Measurements from ENCODE around the gene METTL24.

DNA sequence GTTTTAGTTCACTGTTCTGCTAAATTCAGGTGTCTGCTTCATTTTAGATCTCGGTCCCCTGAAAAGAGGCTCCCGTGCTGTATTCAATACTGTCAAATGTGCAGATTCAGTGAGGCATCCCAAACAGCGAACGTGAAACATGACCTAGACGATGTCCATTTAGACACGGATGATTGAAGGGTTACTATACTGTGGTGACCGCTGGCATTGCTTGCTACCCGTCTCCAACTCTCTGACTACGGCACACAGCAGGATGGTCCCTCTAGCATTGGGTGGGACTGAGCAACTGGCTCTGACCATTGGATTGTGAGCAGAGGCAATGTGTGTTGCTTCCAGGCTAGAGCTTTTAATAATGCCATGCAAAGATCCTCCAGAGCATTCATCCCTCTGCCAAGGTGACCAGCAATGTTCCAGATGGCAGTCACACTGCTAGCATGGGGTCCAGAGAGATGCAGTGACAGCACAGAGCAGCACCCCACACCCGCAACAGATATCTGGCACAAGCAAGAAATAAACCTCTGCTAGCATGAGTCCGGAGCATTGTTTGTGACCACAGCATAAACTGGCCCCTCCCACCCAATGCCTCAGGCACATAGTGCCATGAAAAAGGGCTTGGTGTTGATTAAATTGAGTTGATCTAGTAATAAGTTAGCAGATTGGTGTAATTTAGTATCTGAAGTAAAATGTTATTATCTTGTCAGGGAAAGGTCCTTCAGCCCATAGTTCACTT, 9.0 kb downstream of the METTL24 start:
- TF ChIP-seq, protein P1, sequence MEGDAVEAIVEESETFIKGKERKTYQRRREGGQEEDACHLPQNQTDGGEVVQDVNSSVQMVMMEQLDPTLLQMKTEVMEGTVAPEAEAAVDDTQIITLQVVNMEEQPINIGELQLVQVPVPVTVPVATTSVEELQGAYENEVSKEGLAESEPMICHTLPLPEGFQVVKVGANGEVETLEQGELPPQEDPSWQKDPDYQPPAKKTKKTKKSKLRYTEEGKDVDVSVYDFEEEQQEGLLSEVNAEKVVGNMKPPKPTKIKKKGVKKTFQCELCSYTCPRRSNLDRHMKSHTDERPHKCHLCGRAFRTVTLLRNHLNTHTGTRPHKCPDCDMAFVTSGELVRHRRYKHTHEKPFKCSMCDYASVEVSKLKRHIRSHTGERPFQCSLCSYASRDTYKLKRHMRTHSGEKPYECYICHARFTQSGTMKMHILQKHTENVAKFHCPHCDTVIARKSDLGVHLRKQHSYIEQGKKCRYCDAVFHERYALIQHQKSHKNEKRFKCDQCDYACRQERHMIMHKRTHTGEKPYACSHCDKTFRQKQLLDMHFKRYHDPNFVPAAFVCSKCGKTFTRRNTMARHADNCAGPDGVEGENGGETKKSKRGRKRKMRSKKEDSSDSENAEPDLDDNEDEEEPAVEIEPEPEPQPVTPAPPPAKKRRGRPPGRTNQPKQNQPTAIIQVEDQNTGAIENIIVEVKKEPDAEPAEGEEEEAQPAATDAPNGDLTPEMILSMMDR (IDR thresholded peaks at IDR 0.05; ENCODE audit: low read depth, low read length, missing input control), result no peak
- no peak for TF ChIP-seq TAF1 (conservative IDR thresholded peaks at IDR 0.05)
- no peak for TF ChIP-seq JUND (IDR thresholded peaks at IDR 0.05)
- no peak for TF ChIP-seq SP1 (IDR thresholded peaks at IDR 0.05)
